ENCODE measurements around the gene ST6GALNAC1.
"Not testable (repeated sequence)": the region's sequence is repeated elsewhere in the genome, so short reads cannot be mapped to it uniquely, and the experiment has no call there.

Gene ST6GALNAC1

DNA sequence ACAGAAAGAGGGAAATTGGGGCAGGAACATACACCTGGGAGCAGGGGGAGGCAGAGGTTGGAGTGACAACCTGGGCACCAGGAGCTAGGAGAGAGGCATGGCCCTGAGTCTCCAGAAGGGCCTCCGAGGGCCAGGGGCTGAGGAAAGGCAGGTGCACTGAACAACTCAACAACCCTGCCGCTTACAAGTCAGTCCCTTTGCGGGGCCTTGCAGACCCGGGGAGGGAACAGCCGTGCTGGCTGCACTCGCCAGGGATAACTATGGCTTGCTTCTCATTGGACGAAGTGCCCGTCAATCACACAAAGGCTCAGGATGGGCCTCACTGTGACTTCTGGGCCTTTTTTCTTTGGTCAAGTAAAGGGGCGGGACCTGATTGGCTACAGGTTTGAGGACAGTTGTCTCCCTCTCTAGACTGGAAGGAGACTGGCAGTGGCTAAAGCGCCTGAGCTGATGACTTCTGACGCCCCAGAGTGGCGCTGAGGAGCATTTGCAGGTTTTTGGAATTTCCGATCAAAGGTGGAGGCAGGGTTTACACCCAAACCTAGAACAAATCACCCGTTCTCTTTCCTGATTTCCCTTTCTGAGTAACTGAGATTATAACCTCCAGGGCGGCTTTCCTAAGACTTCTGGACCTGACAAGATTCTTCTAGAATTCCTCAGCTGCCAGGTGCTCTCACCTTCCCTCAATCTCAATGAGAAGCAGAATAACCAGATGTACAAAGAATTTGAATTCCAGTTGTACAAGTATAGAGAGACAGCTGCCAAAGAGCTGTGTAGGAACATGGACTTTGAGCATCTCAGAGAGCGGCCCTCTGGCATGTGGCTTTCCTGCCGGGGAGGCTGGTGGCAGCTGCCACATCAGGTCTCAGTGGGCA, 30.3 kb downstream of the ST6GALNAC1 start:
- no peak for DNase-seq (ENCODE audit: low read depth in 3 of 3)

GRCh38 chr17:76612465-76612864, 31.1 kb downstream of the ST6GALNAC1 start:
- no peak for DNase-seq (ENCODE audit: low read depth in 3 of 3)

- no peak for DNase-seq (ENCODE audit: low read depth in 3 of 3)
Measured at GRCh38 chr17:76611758-76612157, 31.8 kb downstream of the ST6GALNAC1 start.

GRCh38 chr17:76611080-76611749, 32.3 kb downstream of the ST6GALNAC1 start:
- DNase-seq (ENCODE audit: low read depth in 3 of 3), result not testable (repeated sequence)

- DNase-seq (ENCODE audit: low read depth in 3 of 3), result not testable (repeated sequence)
Measured at GRCh38 chr17:76606685-76607084, 36.9 kb downstream of the ST6GALNAC1 start.

- no peak for DNase-seq (ENCODE audit: low read depth in 3 of 3)
Measured at GRCh38 chr17:76601065-76601464, 42.5 kb downstream of the ST6GALNAC1 start.

- DNase-seq (ENCODE audit: low read depth in 3 of 3), result no peak
Measured at GRCh38 chr17:76599694-76600460, 43.7 kb downstream of the ST6GALNAC1 start.

DNA sequence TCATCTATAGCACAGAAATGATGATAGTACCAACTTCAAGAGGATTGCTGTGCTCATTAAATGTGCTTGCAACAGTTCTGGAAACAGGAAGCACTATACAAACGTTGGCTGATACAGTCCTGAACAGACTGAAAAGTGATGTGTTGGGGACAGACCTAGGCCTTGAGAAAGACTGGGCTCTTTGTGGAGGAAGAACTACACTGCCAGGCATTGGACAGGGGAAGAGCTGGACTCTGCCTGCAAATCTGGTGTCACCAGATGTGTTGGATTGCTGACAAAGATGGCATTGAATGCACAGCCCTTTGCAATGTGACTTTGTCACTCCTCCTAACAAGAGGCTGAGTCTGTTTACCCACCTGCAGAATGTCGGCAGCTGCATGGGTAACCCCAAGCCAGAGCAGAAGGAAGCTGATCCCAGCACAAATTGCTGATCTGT, 45.5 kb downstream of the ST6GALNAC1 start:
- no peak for DNase-seq (ENCODE audit: low read depth in 3 of 3)

DNA sequence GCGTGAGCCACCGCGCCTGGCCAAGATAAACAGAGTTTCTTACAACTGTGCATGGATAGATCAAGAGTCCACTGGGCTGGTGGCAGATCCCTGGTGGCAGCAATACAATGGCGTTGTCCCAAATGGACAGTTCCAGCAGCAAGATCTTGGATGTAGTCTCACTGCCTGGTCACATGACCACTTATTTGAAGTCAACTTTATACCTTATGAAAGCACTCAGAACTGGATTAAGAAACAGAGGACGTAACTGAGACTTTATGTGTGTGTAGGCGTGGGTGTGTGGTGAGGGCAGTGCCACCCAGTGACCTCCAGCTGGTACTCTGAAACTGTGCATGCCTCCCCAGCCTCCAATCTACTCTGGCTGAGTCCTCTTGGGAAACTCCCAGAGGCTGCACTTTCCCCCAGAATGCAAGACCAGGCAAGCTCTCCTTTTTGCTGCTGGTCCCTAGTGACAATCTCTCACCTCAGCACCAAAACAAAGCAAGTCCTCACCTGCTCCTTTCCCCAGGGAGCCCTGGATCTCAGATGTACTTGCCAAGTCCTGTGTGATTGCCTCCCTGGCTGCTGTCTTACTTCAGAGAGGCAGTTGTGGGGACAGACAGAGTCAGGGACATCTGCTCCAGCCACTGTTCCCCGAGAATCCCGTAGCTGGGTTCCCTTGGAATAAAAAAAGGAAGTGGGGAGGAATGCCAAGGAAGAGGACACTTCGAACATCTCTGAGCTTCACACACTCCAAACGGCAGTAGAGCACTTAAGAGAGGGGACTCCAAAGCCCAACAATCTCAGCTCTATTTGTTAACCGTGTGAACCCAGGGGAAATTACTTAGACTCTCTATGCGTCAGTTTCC, 46.2 kb downstream of the ST6GALNAC1 start:
- no peak for DNase-seq (ENCODE audit: low read depth in 3 of 3)

- no peak for DNase-seq (ENCODE audit: low read depth in 3 of 3)
Measured at GRCh38 chr17:76594690-76595089, 48.9 kb downstream of the ST6GALNAC1 start.

DNA sequence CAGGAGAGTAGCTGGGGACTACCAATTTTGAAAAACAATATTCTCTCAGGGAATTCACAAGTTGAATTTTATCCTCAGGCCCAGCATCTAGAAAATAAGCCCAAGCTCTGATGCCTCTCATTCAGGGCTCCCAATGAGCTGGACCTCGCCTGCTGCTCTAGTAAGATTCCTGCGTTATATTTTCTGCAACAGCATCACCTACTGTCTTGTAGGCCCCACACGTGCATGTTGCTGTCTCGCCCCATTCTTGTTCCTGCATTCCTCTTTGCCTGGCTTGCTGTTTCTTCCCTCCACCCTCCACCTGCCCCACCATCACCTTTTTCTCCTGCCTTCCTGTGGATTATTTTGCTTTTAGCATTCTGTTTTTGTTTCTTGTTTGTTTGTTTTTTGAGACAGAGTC, 49.6 kb downstream of the ST6GALNAC1 start:
- no peak for DNase-seq (ENCODE audit: low read depth in 3 of 3)

DNA sequence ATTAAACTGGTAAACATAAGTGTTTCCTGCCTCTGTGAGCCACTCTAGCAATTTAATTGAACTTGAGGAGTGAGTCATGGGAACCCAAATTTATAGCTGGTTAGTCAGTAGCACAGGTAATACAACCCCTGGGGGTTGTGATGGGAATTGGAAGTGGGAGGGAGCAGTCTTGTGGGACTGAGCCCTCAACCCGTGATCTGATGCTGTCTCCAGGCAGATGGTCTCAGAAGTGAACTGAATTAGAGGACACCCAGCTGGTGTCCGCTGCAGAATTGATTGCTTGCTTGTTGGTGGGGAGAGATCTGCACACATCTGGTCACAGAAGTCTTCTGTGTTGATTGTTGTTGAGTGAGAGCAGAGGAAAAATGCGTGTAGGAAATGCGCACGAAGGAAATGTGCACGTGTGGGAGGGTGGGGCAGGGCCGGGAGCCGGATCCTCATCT, 50.2 kb downstream of the ST6GALNAC1 start:
- no peak for DNase-seq (ENCODE audit: low read depth in 3 of 3)

DNA sequence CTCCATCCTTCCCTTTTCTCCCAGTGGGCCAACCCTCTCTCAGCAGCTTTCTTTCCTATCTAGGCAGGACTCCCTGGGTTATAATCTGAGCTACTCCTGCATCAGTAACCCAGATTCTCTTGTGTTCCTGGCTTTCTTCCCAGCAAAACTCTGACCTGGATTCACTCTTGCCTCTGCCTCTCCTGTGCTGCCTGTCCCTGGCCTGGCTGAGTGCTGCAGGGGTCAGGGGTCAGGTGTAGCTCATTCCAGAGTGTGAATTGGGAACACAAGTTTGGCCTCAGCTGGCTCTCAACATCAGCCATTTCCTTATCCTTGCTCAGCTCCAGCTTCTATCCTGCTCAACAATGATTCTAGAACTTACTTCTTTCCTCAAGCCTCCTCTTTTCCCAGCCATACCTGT, 55.4 kb downstream of the ST6GALNAC1 start:
- DNase-seq (ENCODE audit: low read depth in 3 of 3), result no peak

DNA sequence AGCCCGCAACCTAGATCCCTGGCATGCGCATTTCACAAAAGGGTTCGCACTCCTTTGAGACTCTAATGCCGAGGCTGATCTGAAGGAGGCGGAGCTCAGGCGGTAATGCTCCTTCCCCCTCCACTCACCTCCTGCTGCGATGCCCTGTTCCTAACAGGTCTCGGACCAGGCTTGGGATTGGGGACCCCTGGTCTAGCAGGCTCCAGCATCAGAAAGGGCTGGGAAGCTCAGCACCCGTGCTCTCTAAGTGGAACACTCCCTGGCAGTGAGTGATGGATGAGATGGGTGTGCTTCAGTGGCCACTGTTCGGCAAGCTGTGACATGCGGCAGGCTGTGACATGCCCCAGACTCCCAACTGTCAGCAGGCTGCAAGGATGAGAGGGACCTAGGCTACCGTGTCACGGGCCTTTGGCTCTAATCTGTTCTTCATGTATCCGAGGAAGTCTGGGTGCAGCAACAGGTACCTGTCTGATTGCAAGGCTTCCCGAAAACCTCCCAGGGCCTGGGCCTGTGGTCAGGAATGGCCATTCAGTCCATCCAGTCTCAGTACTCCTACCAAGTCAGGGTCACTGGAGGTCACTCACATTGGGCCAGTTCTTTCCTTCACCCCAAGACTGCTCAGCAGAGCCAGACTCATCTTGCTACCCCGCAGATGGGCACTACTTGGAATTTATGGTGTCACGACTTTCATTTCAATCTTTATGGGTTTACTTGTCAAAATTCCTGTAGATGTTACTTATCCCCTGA, 56.6 kb downstream of the ST6GALNAC1 start:
- no peak for DNase-seq (ENCODE audit: low read depth in 3 of 3)

DNA sequence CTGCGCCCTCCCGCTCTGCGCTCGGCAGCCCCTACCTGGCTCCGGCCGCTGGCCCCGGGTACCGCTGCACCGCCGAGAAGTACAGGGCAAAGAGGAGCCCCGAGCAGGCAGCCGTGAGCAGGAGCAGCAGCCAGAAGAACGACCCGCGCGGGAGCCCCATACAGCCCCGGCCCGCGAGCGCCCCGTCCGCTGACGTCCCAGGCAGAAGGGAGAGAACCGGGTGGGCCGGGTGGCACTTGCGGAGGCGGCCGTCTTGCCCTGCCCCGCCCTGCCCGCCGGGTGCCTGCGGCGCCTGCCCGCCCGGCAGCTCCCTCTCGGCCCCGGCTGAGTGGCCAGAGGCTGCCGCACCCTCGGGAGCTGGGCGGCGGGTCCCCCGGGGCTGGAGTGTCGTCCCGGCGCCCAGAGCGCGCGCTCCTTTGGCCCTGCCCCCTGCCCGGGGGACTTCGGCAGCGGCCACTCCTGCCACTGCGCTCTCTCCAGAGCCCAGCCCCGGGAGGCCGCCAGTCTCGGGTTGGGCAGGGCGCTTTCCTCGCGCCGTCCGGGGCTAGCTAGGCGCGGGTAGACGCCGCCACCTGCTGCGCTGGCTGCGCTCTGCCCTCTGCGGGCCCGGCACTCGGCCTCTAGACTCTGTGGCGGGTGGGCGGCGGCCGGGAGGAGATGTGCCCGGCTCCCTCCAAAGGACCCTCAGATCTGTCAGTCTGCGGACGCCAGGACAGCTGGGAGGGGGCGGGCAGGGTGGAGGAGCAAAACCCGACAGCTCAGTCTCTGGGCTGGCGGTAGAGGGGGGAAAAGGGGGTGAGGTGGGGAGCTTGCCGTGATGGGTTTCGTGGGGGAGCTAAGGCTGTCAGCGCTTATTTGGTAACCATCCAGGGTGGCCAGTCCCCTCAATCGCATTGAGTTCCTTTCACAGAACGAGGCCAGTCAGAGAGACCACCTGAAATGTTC, 57.6 kb downstream of the ST6GALNAC1 start, which contains the start of gene ST6GALNAC2:
ST6GALNAC2 (minus strand) TSS at position 212 of the 945 bp plus-strand sequence; CDS start at position 160, 52 bp downstream.
- DNase-seq (ENCODE audit: low read depth in 3 of 3), result peak in 1 of 3 experiments; percentile 42

DNA sequence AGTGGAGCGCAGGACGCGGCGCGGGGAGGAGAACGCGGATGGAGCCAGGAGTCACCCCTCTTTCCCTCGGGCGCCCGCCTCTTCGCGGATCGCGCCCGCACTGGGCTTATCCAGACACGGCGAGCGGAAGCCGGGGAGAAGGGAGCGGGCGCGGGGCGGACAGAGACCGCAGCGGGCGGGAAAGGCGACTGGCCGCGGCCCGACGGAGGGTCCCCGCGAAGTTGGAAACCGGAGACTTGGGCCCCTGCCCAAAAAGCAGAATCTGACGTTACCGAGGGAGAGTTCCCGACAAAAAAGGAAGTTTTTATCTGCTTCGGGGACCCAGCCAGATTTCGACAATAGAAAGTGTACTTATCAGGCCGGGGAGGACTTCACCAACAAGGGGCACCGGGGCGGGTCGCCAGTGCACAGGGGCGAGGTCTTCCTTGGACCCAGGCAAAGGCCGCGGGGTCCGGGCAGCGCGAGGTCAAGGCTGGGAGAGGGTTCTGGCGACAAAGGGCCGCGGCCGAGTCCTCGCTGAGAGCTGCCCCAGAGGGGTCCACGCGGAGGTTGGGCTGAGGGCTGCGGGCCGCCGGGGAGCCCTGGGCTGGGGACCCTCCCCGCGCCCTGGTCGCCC, 58.4 kb downstream of the ST6GALNAC1 start:
- DNase-seq (ENCODE audit: low read depth in 3 of 3), result no peak

- DNase-seq (ENCODE audit: low read depth in 3 of 3), result no peak
Measured at GRCh38 chr17:76584427-76585032, 59.0 kb downstream of the ST6GALNAC1 start.

DNA sequence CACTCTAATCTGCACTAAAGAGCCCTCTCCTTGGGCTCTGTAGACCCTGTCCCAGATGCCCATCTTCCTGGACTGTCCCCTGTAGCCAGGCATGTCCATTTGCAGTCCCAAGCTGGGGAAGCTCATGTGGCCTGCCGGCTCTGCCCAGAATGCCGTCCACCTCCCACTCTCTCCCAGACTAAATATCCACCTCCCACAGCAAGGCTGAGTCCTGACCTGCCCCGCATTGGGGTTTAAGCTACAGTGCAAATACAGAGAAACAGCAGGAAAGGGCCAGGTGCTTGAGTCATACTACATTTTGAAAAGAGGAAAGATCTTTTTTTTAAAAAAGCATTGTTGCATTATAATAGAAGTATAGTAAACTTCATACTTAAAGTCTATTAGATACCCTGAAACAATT, 60.9 kb downstream of the ST6GALNAC1 start:
- DNase-seq (ENCODE audit: low read depth in 3 of 3), result no peak
